ENCODE measurements around the gene CNTF.
A peak's percentile ranks its signal among the peaks of the same experiment; 100 is the strongest.

The CNTF gene

GRCh38 chr11:58579192-58580129, 43.0 kb upstream of the CNTF start:
- Histone ChIP-seq H3K9ac (ENCODE audit: low read depth in 1 of 2, low read length in 2 of 2) (peak overlapping the region; percentile 95 to 99), H3K9me3 (ENCODE audit: control insufficient read depth in 2 of 2, low read length in 2 of 2) (no peaks in the 10 kb centered on the region), H3K4me3 (ENCODE audit: low read length in 2 of 2) (peak overlapping the region; percentile 93 to 100), H3K27me3 (ENCODE audit: control insufficient read depth in 2 of 2, insufficient read depth in 2 of 2, low read length in 2 of 2) (no peaks in the 10 kb centered on the region), H3K36me3 (ENCODE audit: control insufficient read depth in 2 of 2, insufficient read depth in 2 of 2, low read length in 2 of 2) (no peaks in the 10 kb centered on the region), H3K4me1 (ENCODE audit: control insufficient read depth in 2 of 2, insufficient read depth in 2 of 2, low read length in 2 of 2) (peaks cover 31 to 47% of the 10 kb centered on the region in 2 donors), H3K27ac (ENCODE audit: low read depth in 2 of 2, low read length in 2 of 2) (peak overlapping the region; percentile 98 to 99)

GRCh38 chr11:58580311-58580710, 42.2 kb upstream of the CNTF start:
- Histone ChIP-seq H3K4me3 (ENCODE audit: low read length in 2 of 2) (peak overlapping the region; percentile 93 to 100), H3K9me3 (ENCODE audit: control insufficient read depth in 2 of 2, low read length in 2 of 2) (no peaks in the 10 kb centered on the region), H3K9ac (ENCODE audit: low read depth in 1 of 2, low read length in 2 of 2) (peak overlapping the region; percentile 95 to 99), H3K4me1 (ENCODE audit: control insufficient read depth in 2 of 2, insufficient read depth in 2 of 2, low read length in 2 of 2) (peaks cover 29 to 42% of the 10 kb centered on the region in 2 donors), H3K27ac (ENCODE audit: low read depth in 2 of 2, low read length in 2 of 2) (peak overlapping the region; percentile 98 to 99), H3K36me3 (ENCODE audit: control insufficient read depth in 2 of 2, insufficient read depth in 2 of 2, low read length in 2 of 2) (peaks cover 0 to under 1% of the 10 kb centered on the region in 2 donors), H3K27me3 (ENCODE audit: control insufficient read depth in 2 of 2, insufficient read depth in 2 of 2, low read length in 2 of 2) (no peaks in the 10 kb centered on the region)

DNA sequence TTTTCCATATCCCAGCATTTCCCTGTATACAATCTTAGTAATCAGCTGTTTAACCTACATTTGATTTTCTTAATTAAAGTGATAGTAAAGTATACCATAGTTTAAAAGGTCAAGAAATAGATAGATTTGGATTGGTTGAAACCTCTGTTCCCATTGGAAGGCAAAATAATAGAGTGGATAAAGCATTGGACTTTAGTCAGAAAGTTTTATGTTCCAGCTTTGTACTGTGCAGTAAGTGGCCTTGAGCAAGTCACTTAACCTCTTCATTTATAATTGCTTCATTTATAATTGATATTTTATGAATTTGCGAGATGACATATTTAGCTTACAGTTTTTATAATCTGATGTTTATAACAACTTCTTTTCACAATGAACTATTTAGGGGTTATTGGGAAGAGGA, 40.0 kb upstream of the CNTF start:
- Histone ChIP-seq H3K9ac (ENCODE audit: low read depth in 1 of 2, low read length in 2 of 2) (no peak overlapping the region), H3K27ac (ENCODE audit: low read depth in 2 of 2, low read length in 2 of 2) (no peak overlapping the region), H3K4me3 (ENCODE audit: low read length in 2 of 2) (no peak overlapping the region), H3K36me3 (ENCODE audit: control insufficient read depth in 2 of 2, insufficient read depth in 2 of 2, low read length in 2 of 2) (peaks cover 2 to 8% of the 10 kb centered on the region in 2 donors), H3K9me3 (ENCODE audit: control insufficient read depth in 2 of 2, low read length in 2 of 2) (no peaks in the 10 kb centered on the region), H3K4me1 (ENCODE audit: control insufficient read depth in 2 of 2, insufficient read depth in 2 of 2, low read length in 2 of 2) (peaks cover 19 to 25% of the 10 kb centered on the region in 2 donors), H3K27me3 (ENCODE audit: control insufficient read depth in 2 of 2, insufficient read depth in 2 of 2, low read length in 2 of 2) (no peaks in the 10 kb centered on the region)

- Histone ChIP-seq H3K9ac (ENCODE audit: low read depth in 1 of 2, low read length in 2 of 2) (no peak overlapping the region), H3K27me3 (ENCODE audit: control insufficient read depth in 2 of 2, insufficient read depth in 2 of 2, low read length in 2 of 2) (no peaks in the 10 kb centered on the region), H3K27ac (ENCODE audit: low read depth in 2 of 2, low read length in 2 of 2) (no peak overlapping the region), H3K9me3 (ENCODE audit: control insufficient read depth in 2 of 2, low read length in 2 of 2) (no peaks in the 10 kb centered on the region), H3K36me3 (ENCODE audit: control insufficient read depth in 2 of 2, insufficient read depth in 2 of 2, low read length in 2 of 2) (peaks cover 2 to 8% of the 10 kb centered on the region in 2 donors), H3K4me1 (ENCODE audit: control insufficient read depth in 2 of 2, insufficient read depth in 2 of 2, low read length in 2 of 2) (peaks cover 16 to 19% of the 10 kb centered on the region in 2 donors), H3K4me3 (ENCODE audit: low read length in 2 of 2) (no peak overlapping the region)
Observed at GRCh38 chr11:58586998-58587397, 35.5 kb upstream of the CNTF start.

DNA sequence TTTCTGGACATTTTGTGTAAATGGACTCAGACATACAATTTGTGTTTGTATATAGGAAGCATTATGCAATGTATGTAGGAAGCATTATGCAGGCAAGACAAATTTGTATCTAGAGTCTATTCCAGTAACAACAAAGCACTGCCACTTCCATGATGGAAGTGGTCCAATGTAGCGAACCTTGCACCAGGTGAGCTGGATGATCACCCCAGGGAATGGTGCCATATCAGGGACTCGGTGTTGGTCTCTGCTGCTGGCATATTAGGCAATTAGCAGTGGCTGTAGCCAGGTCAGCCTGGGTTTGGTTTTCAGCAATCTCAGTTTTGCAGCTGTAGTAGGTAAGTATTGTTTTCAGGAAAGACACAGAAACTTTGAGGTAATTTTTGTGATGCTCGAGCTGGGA, 30.8 kb upstream of the CNTF start:
- Histone ChIP-seq H3K27ac (ENCODE audit: low read depth in 2 of 2, low read length in 2 of 2) (peak overlapping the region in 1 of 2 donors; percentile 11), H3K27me3 (ENCODE audit: control insufficient read depth in 2 of 2, insufficient read depth in 2 of 2, low read length in 2 of 2) (no peaks in the 10 kb centered on the region), H3K9me3 (ENCODE audit: control insufficient read depth in 2 of 2, low read length in 2 of 2) (no peaks in the 10 kb centered on the region), H3K36me3 (ENCODE audit: control insufficient read depth in 2 of 2, insufficient read depth in 2 of 2, low read length in 2 of 2) (peaks cover 0 to 6% of the 10 kb centered on the region in 2 donors), H3K4me1 (ENCODE audit: control insufficient read depth in 2 of 2, insufficient read depth in 2 of 2, low read length in 2 of 2) (peaks cover 15 to 39% of the 10 kb centered on the region in 2 donors), H3K9ac (ENCODE audit: low read depth in 1 of 2, low read length in 2 of 2) (no peak overlapping the region), H3K4me3 (ENCODE audit: low read length in 2 of 2) (no peak overlapping the region)

DNA sequence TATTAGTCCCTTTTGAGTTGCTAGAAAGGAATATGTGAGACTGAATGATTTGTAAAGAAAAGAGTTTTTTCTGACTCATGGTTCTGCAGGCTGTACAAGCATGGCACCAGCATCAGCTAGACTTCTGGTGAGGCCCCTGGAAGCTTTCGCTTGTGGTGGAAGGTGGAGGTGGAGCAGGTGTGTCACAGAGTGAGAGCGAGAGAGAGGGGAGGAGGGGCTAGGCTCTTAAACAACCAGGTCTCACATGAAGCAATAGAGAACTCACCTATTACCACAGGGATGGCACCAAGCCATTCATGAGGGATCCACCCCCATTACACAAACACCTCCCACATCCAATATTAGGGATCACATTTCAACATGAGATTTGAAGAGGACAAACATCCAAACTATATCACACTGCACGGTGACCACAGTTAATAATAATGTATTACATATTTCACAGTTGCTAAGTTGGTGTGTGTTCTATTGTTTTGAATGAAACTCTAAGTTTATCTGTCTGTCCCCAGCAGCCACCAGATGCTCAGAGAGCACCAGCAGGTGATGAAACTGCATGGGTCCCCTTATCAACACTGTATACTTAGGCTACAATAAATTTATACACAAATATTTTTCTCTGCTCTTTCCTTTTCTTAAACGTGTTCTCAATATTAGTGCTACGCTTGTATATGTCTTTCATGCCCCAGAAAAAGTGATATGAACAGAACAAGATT, 29.5 kb upstream of the CNTF start:
- Histone ChIP-seq H3K9ac (ENCODE audit: low read depth in 1 of 2, low read length in 2 of 2) (peak overlapping the region in 1 of 2 donors; percentile 11), H3K27ac (ENCODE audit: low read depth in 2 of 2, low read length in 2 of 2) (peak overlapping the region; percentile 53 to 64), H3K4me3 (ENCODE audit: low read length in 2 of 2) (peak overlapping the region in 1 of 2 donors; percentile 20), H3K36me3 (ENCODE audit: control insufficient read depth in 2 of 2, insufficient read depth in 2 of 2, low read length in 2 of 2) (no peaks in the 10 kb centered on the region), H3K9me3 (ENCODE audit: control insufficient read depth in 2 of 2, low read length in 2 of 2) (no peaks in the 10 kb centered on the region), H3K4me1 (ENCODE audit: control insufficient read depth in 2 of 2, insufficient read depth in 2 of 2, low read length in 2 of 2) (peaks cover 18 to 44% of the 10 kb centered on the region in 2 donors), H3K27me3 (ENCODE audit: control insufficient read depth in 2 of 2, insufficient read depth in 2 of 2, low read length in 2 of 2) (no peaks in the 10 kb centered on the region)

- H3K4me1 ChIP-seq (ENCODE audit: control insufficient read depth in 2 of 2, insufficient read depth in 2 of 2, low read length in 2 of 2) = peaks cover 18 to 55% of the 10 kb centered on the region in 2 donors
- H3K9ac ChIP-seq (ENCODE audit: low read depth in 1 of 2, low read length in 2 of 2) = no peak overlapping the region
- no peaks in the 10 kb centered on the region for H3K36me3 ChIP-seq (ENCODE audit: control insufficient read depth in 2 of 2, insufficient read depth in 2 of 2, low read length in 2 of 2)
- no peaks in the 10 kb centered on the region for H3K9me3 ChIP-seq (ENCODE audit: control insufficient read depth in 2 of 2, low read length in 2 of 2)
- H3K4me3 ChIP-seq (ENCODE audit: low read length in 2 of 2) = no peak overlapping the region
- no peaks in the 10 kb centered on the region for H3K27me3 ChIP-seq (ENCODE audit: control insufficient read depth in 2 of 2, insufficient read depth in 2 of 2, low read length in 2 of 2)
- peak overlapping the region in 1 of 2 donors; percentile 64 for H3K27ac ChIP-seq (ENCODE audit: low read depth in 2 of 2, low read length in 2 of 2)
Observed at GRCh38 chr11:58594826-58595225, 27.6 kb upstream of the CNTF start.

GRCh38 chr11:58596621-58597020, 25.8 kb upstream of the CNTF start:
- H3K4me1 ChIP-seq (ENCODE audit: control insufficient read depth in 2 of 2, insufficient read depth in 2 of 2, low read length in 2 of 2) = peaks cover 10 to 50% of the 10 kb centered on the region in 2 donors

GRCh38 chr11:58597486-58598144, 24.9 kb upstream of the CNTF start:
- Histone ChIP-seq H3K9me3 (ENCODE audit: control insufficient read depth in 2 of 2, low read length in 2 of 2) (no peaks in the 10 kb centered on the region), H3K27me3 (ENCODE audit: control insufficient read depth in 2 of 2, insufficient read depth in 2 of 2, low read length in 2 of 2) (no peaks in the 10 kb centered on the region), H3K9ac (ENCODE audit: low read depth in 1 of 2, low read length in 2 of 2) (no peak overlapping the region), H3K36me3 (ENCODE audit: control insufficient read depth in 2 of 2, insufficient read depth in 2 of 2, low read length in 2 of 2) (no peaks in the 10 kb centered on the region), H3K27ac (ENCODE audit: low read depth in 2 of 2, low read length in 2 of 2) (peak overlapping the region; percentile 57 to 62), H3K4me3 (ENCODE audit: low read length in 2 of 2) (no peak overlapping the region), H3K4me1 (ENCODE audit: control insufficient read depth in 2 of 2, insufficient read depth in 2 of 2, low read length in 2 of 2) (peaks cover 10 to 42% of the 10 kb centered on the region in 2 donors)

More at GRCh38 chr11:58596621-58597020, 25.8 kb upstream of the CNTF start:
- Histone ChIP-seq H3K27ac (ENCODE audit: low read depth in 2 of 2, low read length in 2 of 2) (peak overlapping the region; percentile 57 to 62), H3K9ac (ENCODE audit: low read depth in 1 of 2, low read length in 2 of 2) (no peak overlapping the region), H3K36me3 (ENCODE audit: control insufficient read depth in 2 of 2, insufficient read depth in 2 of 2, low read length in 2 of 2) (no peaks in the 10 kb centered on the region), H3K9me3 (ENCODE audit: control insufficient read depth in 2 of 2, low read length in 2 of 2) (no peaks in the 10 kb centered on the region), H3K27me3 (ENCODE audit: control insufficient read depth in 2 of 2, insufficient read depth in 2 of 2, low read length in 2 of 2) (no peaks in the 10 kb centered on the region), H3K4me3 (ENCODE audit: low read length in 2 of 2) (no peak overlapping the region)
